K562 (cell line): ENCODE results near the gene ZNF236. TPM values are rescaled to one million over a fixed set of nuclear protein-coding genes. Genes with fewer than 3 reads are reported as not detected.
A peak's percentile ranks its signal among the peaks of the same experiment; 100 is the strongest.

Experiments
- ARHGAP35 ChIP-seq: fragments of 450-650 bp; IDR thresholded peaks from 2 replicates; pipeline ENCODE4 v1.6.1; 2018; ENCODE audit not compliant: partially characterized antibody
- BHLHE40 ChIP-seq: IDR thresholded peaks from 2 replicates; pipeline ENCODE4 v1.6.1; 2011; ENCODE audit warnings: low read length, improper control_type of control experiment
- CHD4 ChIP-seq: fragments of 200-600 bp; sonication (generic); IDR thresholded peaks from 3 replicates; pipeline ENCODE4 v1.6.1; 2012; ENCODE audit warnings: low read depth, mild to moderate bottlenecking, mixed read lengths, low read length, inconsistent platforms; ENCODE audit not compliant: insufficient read depth, insufficient replicate concordance, poor library complexity, severe bottlenecking
- CXXC5 ChIP-seq: fragments of 250-450 bp; sonication (Bioruptor Pico); IDR thresholded peaks from 2 replicates; pipeline ENCODE4 v1.8.0; 2022; ENCODE audit warnings: inconsistent platforms, mild to moderate bottlenecking, moderate library complexity
- E2F6 ChIP-seq, 2 experiments: IDR thresholded peaks; 2 replicates each; pipeline ENCODE4 v1.6.1; 2011; ENCODE audit warnings: borderline replicate concordance in 1 of 2, control low read depth in 1 of 2, low read depth in 1 of 2, low read length in 1 of 2, mild to moderate bottlenecking in 1 of 2, mixed read lengths in 1 of 2, moderate library complexity in 1 of 2; ENCODE audit not compliant: insufficient read depth in 1 of 2, insufficient read length in 1 of 2, poor library complexity in 1 of 2, severe bottlenecking in 1 of 2; ENCODE audit errors: extremely low read depth in 1 of 2
- EP400 ChIP-seq: fragments of 450-650 bp; IDR thresholded peaks from 2 replicates; pipeline ENCODE4 v1.6.1; 2017; ENCODE audit warnings: antibody characterized with exemption, mild to moderate bottlenecking, moderate library complexity
- HCFC1 ChIP-seq: IDR thresholded peaks from 2 replicates; pipeline ENCODE4 v1.6.1; 2012; ENCODE audit warnings: low read depth, low read length, improper control_type of control experiment
- MAZ ChIP-seq, 2 experiments: fragments of 450-650 bp in 1 of 2; sonication (generic) in 1 of 2; formaldehyde crosslinking; IDR thresholded peaks in 1 of 2; conservative IDR thresholded peaks in 1 of 2; 2 replicates each; pipeline versions ENCODE4 v1.4.0 to v1.5.0; 2020; ENCODE audit warnings: mild to moderate bottlenecking in 1 of 2, missing genetic modification reagents in 1 of 2
- MNT ChIP-seq, 2 experiments: fragments of 450-650 bp; conservative IDR thresholded peaks; 2 replicates each; pipeline ENCODE4 v1.6.1; 2017; ENCODE audit warnings: mild to moderate bottlenecking in 2 of 2, moderate library complexity in 2 of 2
- NR2C2 ChIP-seq, 2 experiments: fragments of 200-800 bp in 1 of 2; sonication (Bioruptor generic) in 1 of 2; sonication (generic) in 1 of 2; formaldehyde crosslinking in 1 of 2; IDR thresholded peaks; 2 replicates each; pipeline versions ENCODE4 v1.6.1 to v1.8.0; 2016 to 2022; ENCODE audit warnings: mild to moderate bottlenecking in 1 of 2, missing compliant biosample characterization in 1 of 2, missing genetic modification characterization in 1 of 2, missing genetic modification reagents in 1 of 2
- PHF20 ChIP-seq: fragments of 450-650 bp; IDR thresholded peaks from 2 replicates; pipeline ENCODE4 v1.6.1; 2018; ENCODE audit not compliant: partially characterized antibody
- POLR2G ChIP-seq: fragments of 200-400 bp; formaldehyde crosslinking; IDR thresholded peaks from 2 replicates; pipeline ENCODE4 v1.6.1; 2017; ENCODE audit warnings: low read depth, mild to moderate bottlenecking, antibody characterized with exemption, low read length, moderate library complexity
- RB1 ChIP-seq: fragments of 450-650 bp; IDR thresholded peaks from 2 replicates; pipeline ENCODE4 v1.6.1; 2017; ENCODE audit warnings: low read depth, mild to moderate bottlenecking
- SIRT6 ChIP-seq: IDR thresholded peaks from one replicate; pipeline ENCODE4 v1.6.1; 2012; ENCODE audit warnings: low read depth, mild to moderate bottlenecking, control low read depth, inconsistent platforms, low read length, moderate library complexity
- SMAD4 ChIP-seq: fragments of 250-450 bp; sonication (Bioruptor Pico); conservative IDR thresholded peaks from 2 replicates; pipeline ENCODE4 v1.8.0; 2021; ENCODE audit warnings: inconsistent platforms, mild to moderate bottlenecking, moderate library complexity
- SOX6 ChIP-seq: fragments of 450-650 bp; IDR thresholded peaks from 2 replicates; pipeline ENCODE4 v1.6.1; 2014; ENCODE audit warnings: mild to moderate bottlenecking
- VEZF1 ChIP-seq: fragments of 200-800 bp; sonication (Bioruptor generic); IDR thresholded peaks from 2 replicates; pipeline ENCODE4 v1.6.1; 2017; ENCODE audit warnings: missing genetic modification characterization, missing compliant biosample characterization
- YY1 ChIP-seq, 3 experiments: IDR thresholded peaks; 2 replicates each; pipeline ENCODE4 v1.6.1; 2011; ENCODE audit warnings: low read length in 2 of 3, mild to moderate bottlenecking in 2 of 3, moderate library complexity in 2 of 3, borderline replicate concordance in 1 of 3, control low read depth in 1 of 3, low read depth in 1 of 3; ENCODE audit not compliant: insufficient read depth in 3 of 3, insufficient replicate concordance in 2 of 3, control insufficient read depth in 1 of 3, insufficient read length in 1 of 3; ENCODE audit errors: extremely low read depth in 1 of 3
- ZBTB7A ChIP-seq: IDR thresholded peaks from 2 replicates; pipeline ENCODE4 v1.6.1; 2011; ENCODE audit warnings: low read depth, mild to moderate bottlenecking, low read length, moderate library complexity, borderline replicate concordance; ENCODE audit not compliant: control insufficient read depth
- ZNF707 ChIP-seq: fragments of 250-450 bp; sonication (Bioruptor Pico); conservative IDR thresholded peaks from 2 replicates; pipeline ENCODE4 v1.8.0; 2022; ENCODE audit warnings: inconsistent platforms, mild to moderate bottlenecking, moderate library complexity
- polyA plus RNA-seq, 8 experiments: library from polyadenylated mRNA; depleted of rRNA in 4 of 8; stranded (reverse) in 5 of 8; unstranded in 3 of 8; fragments of >200 nt; fragmentation: Nextera tagmentation in 2 of 8; fragmentation: Illumina TruSeq in 1 of 8; extraction: Ambion mirVana in 2 of 8; extraction: Trizol in 1 of 8; gene quantifications; 2 replicates each; pipeline versions ENCODE4 v1.2.1 to v1.2.3, GENCODE V29; 2011 to 2014; ENCODE audit warnings: inconsistent platforms in 1 of 8, missing spikeins in 1 of 8
- total RNA-seq, 7 experiments: library from RNA; depleted of rRNA in 6 of 7; stranded (reverse); fragments of >200 nt in 6 of 7; fragmentation: Illumina TruSeq in 2 of 7; extraction: Trizol in 2 of 7; gene quantifications; 2 replicates each; pipeline versions ENCODE4 v1.2.1 to v1.2.3, GENCODE V29; 2011 to 2021; ENCODE audit warnings: low replicate concordance in 1 of 7

Gene ZNF236
- total and polyA plus RNA-seq, 9 of the 15 experiments (the other 6 are each of a cell fraction or from before 2014, with no cell fraction given), result 0.35 to 8.7 (median 3.4) TPM

- TF ChIP-seq MNT (conservative IDR thresholded peaks at IDR 0.05) (peak in 1 of 2 experiments; percentile 27; a peak in 1 of 4 replicates), SMAD4 (CRISPR knock-in tag) (0 out of 2 replicates have a peak, but pooled peaks have one; percentile 33), VEZF1 (CRISPR knock-in tag) (peak; percentile 32; the same call in 1 of the 2 replicates), YY1 (IDR thresholded peaks at IDR 0.05; ENCODE audit: borderline replicate concordance in 1 of 3, control insufficient read depth in 1 of 3, extremely low read depth in 1 of 3, insufficient read depth in 3 of 3, insufficient read length in 1 of 3, insufficient replicate concordance in 2 of 3, low read depth in 1 of 3, low read length in 2 of 3) (peak in 1 of 3 experiments; percentile 45), BHLHE40 (0 out of 2 replicates have a peak, but pooled peaks have one; percentile 23), MAZ (CRISPR knock-in tag; conservative IDR thresholded peaks at IDR 0.05 in 1 of 2, IDR thresholded peaks at IDR 0.05 in 1 of 2) (peak; percentile 18 to 38; a peak in 1 of 4 replicates), POLR2G (peak; percentile 75), CHD4 (no peak), CXXC5 (CRISPR knock-in tag) (peak; percentile 66), ZNF707 (CRISPR knock-in tag) (no peak), NR2C2 (CRISPR knock-in tag; IDR thresholded peaks at IDR 0.05) (no peak), NR2C2 (tag; IDR thresholded peaks at IDR 0.05) (0 out of 2 replicates have a peak, but pooled peaks have one; percentile 16), HCFC1 (peak; percentile 58; the same call in 1 of the 2 replicates), PHF20 (peak; percentile 27), SOX6 (no peak), SIRT6 (no peak), E2F6 (IDR thresholded peaks at IDR 0.05; ENCODE audit: borderline replicate concordance in 1 of 2, extremely low read depth in 1 of 2, insufficient read depth in 1 of 2, insufficient read length in 1 of 2, low read depth in 1 of 2, low read length in 1 of 2, poor library complexity in 1 of 2, severe bottlenecking in 1 of 2) (peak in 1 of 2 experiments; percentile 62), RB1 (peak; percentile 25; the same call in 1 of the 2 replicates), ZBTB7A (peak; percentile 87; the same call in 1 of the 2 replicates), EP400 (peak; percentile 48), ARHGAP35 (peak; percentile 52)
These were observed 1.2 kb downstream of the ZNF236 start (continued) for GRCh38 chr18:76823587-76824011.
